Retina (tissue), 1 donor: ENCODE data around the gene PIK3CG.
"Not testable (repeated sequence)": the region's sequence is repeated elsewhere in the genome, so short reads cannot be mapped to it uniquely, and the experiment has no call there.

Source experiments
- DNase-seq: peaks from one replicate; pipeline ENCODE4 v3.0.0-alpha.2; 2016

Gene PIK3CG

GRCh38 chr7:106944035-106944665 is 79.1 kb downstream of the PIK3CG start:
- no peak for DNase-seq

GRCh38 chr7:106947244-106947728 is 82.2 kb downstream of the PIK3CG start:
- DNase-seq: peak; percentile 39

GRCh38 chr7:106952001-106952657 is 87.0 kb downstream of the PIK3CG start:
- no peak for DNase-seq

GRCh38 chr7:106952658-106953231 is 87.7 kb downstream of the PIK3CG start:
- DNase-seq: no peak

- DNase-seq: no peak
Observed at GRCh38 chr7:106954840-106955239, 89.8 kb downstream of the PIK3CG start.

- DNase-seq: not testable (repeated sequence)
Observed at GRCh38 chr7:106955857-106956256, 90.8 kb downstream of the PIK3CG start.
